ENCODE measurements around the gene CHST11.

Gene CHST11

GRCh38 chr12:104462931-104463339 is 6.2 kb downstream of the CHST11 start (continued):
- TF ChIP-seq, protein P1, sequence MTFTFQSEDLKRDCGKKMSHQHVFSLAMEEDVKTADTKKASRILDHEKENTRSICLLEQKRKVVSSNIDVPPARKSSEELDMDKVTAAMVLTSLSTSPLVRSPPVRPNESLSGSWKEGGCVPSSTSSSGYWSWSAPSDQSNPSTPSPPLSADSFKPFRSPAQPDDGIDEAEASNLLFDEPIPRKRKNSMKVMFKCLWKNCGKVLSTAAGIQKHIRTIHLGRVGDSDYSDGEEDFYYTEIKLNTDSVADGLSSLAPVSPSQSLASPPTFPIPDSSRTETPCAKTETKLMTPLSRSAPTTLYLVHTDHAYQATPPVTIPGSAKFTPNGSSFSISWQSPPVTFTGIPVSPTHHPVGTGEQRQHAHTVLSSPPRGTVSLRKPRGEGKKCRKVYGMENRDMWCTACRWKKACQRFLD (tag by site-specific recombination; IDR thresholded peaks at IDR 0.05): no peak
- TF ChIP-seq ZNF221 (tag by site-specific recombination; IDR thresholded peaks at IDR 0.05; ENCODE audit: borderline replicate concordance): no peak

GRCh38 chr12:104463368-104463767 is 6.6 kb downstream of the CHST11 start:
- H3K36me3 ChIP-seq (ENCODE audit: control insufficient read depth in 2 of 2, insufficient read depth in 1 of 2, low read length in 2 of 2): no peaks in the 10 kb centered on the region
- no peak overlapping the region for H3K27ac ChIP-seq (ENCODE audit: extremely low read depth, low read depth, low read length)
- ChIA-PET CTCF (no interaction called here), POLR2A (no interaction called here)
- peaks cover 5% of the 10 kb centered on the region; the same call in 1 of the 2 replicates for H3K4me1 ChIP-seq (ENCODE audit: control insufficient read depth, insufficient read depth, low read length)
- no peak overlapping the region for H3K4me3 ChIP-seq (ENCODE audit: low read depth, low read length)
- no peaks in the 10 kb centered on the region for H3K9me3 ChIP-seq (ENCODE audit: control insufficient read depth, insufficient read depth, low read depth, low read length)
- no peak for TF ChIP-seq OVOL3 (tag by site-specific recombination; IDR thresholded peaks at IDR 0.05)
- no peak for TF ChIP-seq ZNF792 (tag by site-specific recombination; IDR thresholded peaks at IDR 0.05)
- TF ChIP-seq, protein P2, sequence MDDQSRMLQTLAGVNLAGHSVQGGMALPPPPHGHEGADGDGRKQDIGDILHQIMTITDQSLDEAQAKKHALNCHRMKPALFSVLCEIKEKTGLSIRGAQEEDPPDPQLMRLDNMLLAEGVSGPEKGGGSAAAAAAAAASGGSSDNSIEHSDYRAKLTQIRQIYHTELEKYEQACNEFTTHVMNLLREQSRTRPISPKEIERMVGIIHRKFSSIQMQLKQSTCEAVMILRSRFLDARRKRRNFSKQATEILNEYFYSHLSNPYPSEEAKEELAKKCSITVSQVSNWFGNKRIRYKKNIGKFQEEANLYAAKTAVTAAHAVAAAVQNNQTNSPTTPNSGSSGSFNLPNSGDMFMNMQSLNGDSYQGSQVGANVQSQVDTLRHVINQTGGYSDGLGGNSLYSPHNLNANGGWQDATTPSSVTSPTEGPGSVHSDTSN (CRISPR knock-in tag; IDR thresholded peaks at IDR 0.05): no peak
- TF ChIP-seq ZNF555 (tag by site-specific recombination; conservative IDR thresholded peaks at IDR 0.05): no peak

DNA sequence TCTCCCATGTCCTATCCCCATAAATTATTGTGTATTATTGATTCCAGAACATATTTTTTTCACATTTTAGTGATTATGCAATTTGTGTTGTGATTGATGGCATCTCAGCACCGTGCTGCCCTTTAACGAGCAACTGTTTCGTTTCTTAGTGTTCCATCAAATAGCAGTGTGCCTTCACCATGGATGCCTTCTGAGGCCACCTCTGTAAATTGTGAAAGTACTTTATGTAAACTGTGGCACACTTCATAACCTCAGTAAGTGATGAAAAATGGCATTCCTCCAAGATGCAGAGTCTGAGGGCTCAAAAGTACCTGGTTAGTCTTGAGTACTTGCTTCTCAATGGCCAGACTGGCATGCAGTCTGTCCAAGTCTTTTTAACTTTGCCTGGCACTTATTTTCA is 8.2 kb downstream of the CHST11 start:
- Histone ChIP-seq H3K9me3 (ENCODE audit: control insufficient read depth, insufficient read depth, low read depth, low read length) (no peaks in the 10 kb centered on the region), H3K4me3 (ENCODE audit: low read depth, low read length) (no peak overlapping the region), H3K27ac (ENCODE audit: extremely low read depth, low read depth, low read length) (no peak overlapping the region), H3K36me3 (ENCODE audit: control insufficient read depth in 2 of 2, insufficient read depth in 1 of 2, low read length in 2 of 2) (no peaks in the 10 kb centered on the region), H3K4me1 (ENCODE audit: control insufficient read depth, insufficient read depth, low read length) (peaks cover 5% of the 10 kb centered on the region; the same call in 1 of the 2 replicates)
- CTCF ChIA-PET: interaction anchor here (0.6 kb wide), 1 partner anchor 36 kb away, joined by 3 read pairs; no protein-coding TSS in a partner anchor
- POLR2A ChIA-PET: no interaction called here
- TF ChIP-seq, protein P3, sequence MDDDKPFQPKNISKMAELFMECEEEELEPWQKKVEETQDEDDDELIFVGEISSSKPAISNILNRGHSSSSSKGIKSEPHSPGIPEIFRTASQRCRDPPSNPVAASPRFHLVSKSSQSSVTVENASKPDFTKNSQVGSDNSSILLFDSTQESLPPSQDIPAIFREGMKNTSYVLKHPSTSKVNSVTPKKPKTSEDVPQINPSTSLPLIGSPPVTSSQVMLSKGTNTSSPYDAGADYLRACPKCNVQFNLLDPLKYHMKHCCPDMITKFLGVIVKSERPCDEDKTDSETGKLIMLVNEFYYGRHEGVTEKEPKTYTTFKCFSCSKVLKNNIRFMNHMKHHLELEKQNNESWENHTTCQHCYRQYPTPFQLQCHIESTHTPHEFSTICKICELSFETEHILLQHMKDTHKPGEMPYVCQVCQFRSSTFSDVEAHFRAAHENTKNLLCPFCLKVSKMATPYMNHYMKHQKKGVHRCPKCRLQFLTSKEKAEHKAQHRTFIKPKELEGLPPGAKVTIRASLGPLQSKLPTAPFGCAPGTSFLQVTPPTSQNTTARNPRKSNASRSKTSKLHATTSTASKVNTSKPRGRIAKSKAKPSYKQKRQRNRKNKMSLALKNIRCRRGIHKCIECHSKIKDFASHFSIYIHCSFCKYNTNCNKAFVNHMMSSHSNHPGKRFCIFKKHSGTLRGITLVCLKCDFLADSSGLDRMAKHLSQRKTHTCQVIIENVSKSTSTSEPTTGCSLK (tag by site-specific recombination; IDR thresholded peaks at IDR 0.05): no peak
- TF ChIP-seq ZNF561 (tag by site-specific recombination; IDR thresholded peaks at IDR 0.05; ENCODE audit: borderline replicate concordance) (peak; percentile 21; the same call in 1 of the 2 replicates), OSR2 (tag by site-specific recombination; IDR thresholded peaks at IDR 0.05) (peak; percentile 32; the same call in 1 of the 2 replicates), ZNF629 (tag by site-specific recombination; IDR thresholded peaks at IDR 0.05) (no peak), ZNF747 (tag by site-specific recombination; IDR thresholded peaks at IDR 0.05) (no peak), ZNF785 (tag by site-specific recombination; IDR thresholded peaks at IDR 0.05) (no peak), ZSCAN4 (tag by site-specific recombination; IDR thresholded peaks at IDR 0.05) (no peak), ZNF202 (tag by site-specific recombination; IDR thresholded peaks at IDR 0.05; ENCODE audit: borderline replicate concordance) (no peak)
- TF ChIP-seq, protein P4, sequence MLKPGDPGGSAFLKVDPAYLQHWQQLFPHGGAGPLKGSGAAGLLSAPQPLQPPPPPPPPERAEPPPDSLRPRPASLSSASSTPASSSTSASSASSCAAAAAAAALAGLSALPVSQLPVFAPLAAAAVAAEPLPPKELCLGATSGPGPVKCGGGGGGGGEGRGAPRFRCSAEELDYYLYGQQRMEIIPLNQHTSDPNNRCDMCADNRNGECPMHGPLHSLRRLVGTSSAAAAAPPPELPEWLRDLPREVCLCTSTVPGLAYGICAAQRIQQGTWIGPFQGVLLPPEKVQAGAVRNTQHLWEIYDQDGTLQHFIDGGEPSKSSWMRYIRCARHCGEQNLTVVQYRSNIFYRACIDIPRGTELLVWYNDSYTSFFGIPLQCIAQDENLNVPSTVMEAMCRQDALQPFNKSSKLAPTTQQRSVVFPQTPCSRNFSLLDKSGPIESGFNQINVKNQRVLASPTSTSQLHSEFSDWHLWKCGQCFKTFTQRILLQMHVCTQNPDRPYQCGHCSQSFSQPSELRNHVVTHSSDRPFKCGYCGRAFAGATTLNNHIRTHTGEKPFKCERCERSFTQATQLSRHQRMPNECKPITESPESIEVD (tag by site-specific recombination; IDR thresholded peaks at IDR 0.05): peak; percentile 64; the same call in 1 of the 2 replicates
- TF ChIP-seq, protein P5, sequence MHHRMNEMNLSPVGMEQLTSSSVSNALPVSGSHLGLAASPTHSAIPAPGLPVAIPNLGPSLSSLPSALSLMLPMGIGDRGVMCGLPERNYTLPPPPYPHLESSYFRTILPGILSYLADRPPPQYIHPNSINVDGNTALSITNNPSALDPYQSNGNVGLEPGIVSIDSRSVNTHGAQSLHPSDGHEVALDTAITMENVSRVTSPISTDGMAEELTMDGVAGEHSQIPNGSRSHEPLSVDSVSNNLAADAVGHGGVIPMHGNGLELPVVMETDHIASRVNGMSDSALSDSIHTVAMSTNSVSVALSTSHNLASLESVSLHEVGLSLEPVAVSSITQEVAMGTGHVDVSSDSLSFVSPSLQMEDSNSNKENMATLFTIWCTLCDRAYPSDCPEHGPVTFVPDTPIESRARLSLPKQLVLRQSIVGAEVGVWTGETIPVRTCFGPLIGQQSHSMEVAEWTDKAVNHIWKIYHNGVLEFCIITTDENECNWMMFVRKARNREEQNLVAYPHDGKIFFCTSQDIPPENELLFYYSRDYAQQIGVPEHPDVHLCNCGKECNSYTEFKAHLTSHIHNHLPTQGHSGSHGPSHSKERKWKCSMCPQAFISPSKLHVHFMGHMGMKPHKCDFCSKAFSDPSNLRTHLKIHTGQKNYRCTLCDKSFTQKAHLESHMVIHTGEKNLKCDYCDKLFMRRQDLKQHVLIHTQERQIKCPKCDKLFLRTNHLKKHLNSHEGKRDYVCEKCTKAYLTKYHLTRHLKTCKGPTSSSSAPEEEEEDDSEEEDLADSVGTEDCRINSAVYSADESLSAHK (tag by site-specific recombination; IDR thresholded peaks at IDR 0.05): peak; percentile 45; the same call in 1 of the 2 replicates

Data from HEK293 (cell line).